Heart left ventricle (tissue), 16 donors: ENCODE data around the gene SH3GL3. TPM values are rescaled to one million over a fixed set of nuclear protein-coding genes. Genes with fewer than 3 reads are reported as not detected.

Source experiments
- ATAC-seq, 4 donors: fragments of 200-7000 bp; cut with Tn5 transposase; one replicate each; pipeline ENCODE4 v1.9.1; 2020 to 2022; ENCODE audit warnings: moderate library complexity in 4 of 4, mild to moderate bottlenecking in 3 of 4, moderate number of reproducible peaks in 1 of 4
- DNase-seq, 5 donors: peaks; one replicate each; pipeline ENCODE4 v3.0.0-alpha.2; 2020
- H3K27ac ChIP-seq, 12 donors: fragments of 200-600 bp; sonication (generic) in 4 of 12; one replicate each; pipeline versions ENCODE4 v1.5.0 to v1.8.0; 2016 to 2022; ENCODE audit warnings: mild to moderate bottlenecking in 2 of 12
- H3K27me3 ChIP-seq, 9 donors: fragments of 200-600 bp; sonication (generic) in 2 of 9; one replicate each; pipeline versions ENCODE4 v1.5.1 to v1.8.0; 2016 to 2022; ENCODE audit warnings: mild to moderate bottlenecking in 3 of 9
- H3K36me3 ChIP-seq, 9 donors: fragments of 200-600 bp; sonication (generic) in 2 of 9; one replicate each; pipeline versions ENCODE4 v1.5.0 to v1.8.0; 2018 to 2022; ENCODE audit warnings: mild to moderate bottlenecking in 2 of 9
- H3K4me1 ChIP-seq, 12 donors: fragments of 200-600 bp; sonication (generic) in 4 of 12; one replicate each; pipeline versions ENCODE4 v1.5.0 to v1.8.0; 2016 to 2022; ENCODE audit warnings: mild to moderate bottlenecking in 3 of 12
- H3K4me3 ChIP-seq, 12 donors: fragments of 200-600 bp; sonication (generic) in 4 of 12; one replicate each; pipeline versions ENCODE4 v1.5.0 to v1.8.0; 2017 to 2022; ENCODE audit warnings: mild to moderate bottlenecking in 9 of 12, moderate library complexity in 4 of 12
- H3K9me3 ChIP-seq, 12 donors: fragments of 200-600 bp; sonication (generic) in 4 of 12; one replicate each; pipeline versions ENCODE4 v1.5.0 to v1.8.0; 2016 to 2022; ENCODE audit warnings: mild to moderate bottlenecking in 1 of 12
- CTCF ChIP-seq, 12 donors: fragments of 200-600 bp; sonication (generic) in 4 of 12; IDR thresholded peaks; one replicate each; pipeline versions ENCODE4 v1.5.0 to v1.8.0; 2018 to 2022; ENCODE audit warnings: antibody characterized with exemption in 12 of 12, mild to moderate bottlenecking in 5 of 12
- POLR2A ChIP-seq, 2 donors: fragments of 450-650 bp; IDR thresholded peaks; one replicate each; pipeline ENCODE4 v1.6.1; 2017; ENCODE audit warnings: antibody characterized with exemption in 2 of 2, mild to moderate bottlenecking in 2 of 2, moderate library complexity in 2 of 2
- WGBS, 4 donors: extraction: QIAGEN DNeasy Blood & Tissue Kit in 2 of 4; methylation state at CpG; one replicate each; pipeline versions ENCODE4 v1.1.5 to v1.1.7; 2013 to 2018; 5-methylcytosine and 5-hydroxymethylcytosine counted together
- intact Hi-C, 10 donors: fragments of 100-400 bp; cut with DNase I; formaldehyde crosslinking; loops; one replicate each; pipeline versions ENCODE4 v1.11.1 to v1.14.2; 2022
- long read RNA-seq, 3 donors: library from polyadenylated mRNA; unstranded; transcript quantifications; one replicate each; pipeline ENCODE4 v2.0.0, GENCODE V29; 2020 to 2021
- polyA plus RNA-seq, 2 donors: library from polyadenylated mRNA; stranded (reverse); fragments of 200-250 nt; gene quantifications; one replicate each; pipeline ENCODE4 v1.2.3, GENCODE V29; 2013
- total RNA-seq, 9 donors: library from RNA; depleted of rRNA in 2 of 9; stranded (reverse); fragments of >200 nt in 2 of 9; fragmentation: NEBNext Ultra II Directional in 3 of 9; extraction: Animal tissue kit (Norgen Biotek cat#: 25700) in 3 of 9; gene quantifications; one replicate each; pipeline versions ENCODE4 v1.1.0 to v1.2.4, GENCODE V29; 2016 to 2023
- donor health status: ischemic (EF 13 %, LVEDD 7.1; RV severe dilation, severe dysfunction).
- donor health status: healthy with polysubstance abuse.
- donor health status: DM: no; HTN: yes; CAD: no.
- donor health status: DM: no; HTN: no; CAD: no.
- donor health status: ischemic (EF 25% LVEDD 6.9; RV normal size, moderate dysfunction).
- donor health status: ischemic (EF 25% LVEDD 5.7; RV mildly dilated, moderate dysfunction).
- donor health status: healthy.
- donor health status: DM: yes; HTN: yes; CAD: no.
- donor health status: ischemic (EF 35%, LVEDD 5.7; RV mildly dilated, moderate dysfunction).
- donor health status: nonischemic (EF 11% LVEDD 7.7; RV severe dilation, severe dysfunction).
- donor health status: DM: yes; HTN: yes; CAD: no.
- donor health status: PGD.
- donor health status: ischemic (EF 29% LVEDD 5.4; RV normal size, mild dysfunction).
- donor health status: nonischemic (EF 23%, LVEDD 6.1; RV moderate dilation, normal function).

SH3GL3 gene
- total RNA-seq (under 1 TPM in 1 of 9 donors, not detected in 8; 0.91 TPM), polyA plus RNA-seq (not detected)
- long read RNA-seq, donor 1, result 0 reads
- long read RNA-seq, donor 2, result 0 reads
- long read RNA-seq, donor 3, result 0 reads

DNA sequence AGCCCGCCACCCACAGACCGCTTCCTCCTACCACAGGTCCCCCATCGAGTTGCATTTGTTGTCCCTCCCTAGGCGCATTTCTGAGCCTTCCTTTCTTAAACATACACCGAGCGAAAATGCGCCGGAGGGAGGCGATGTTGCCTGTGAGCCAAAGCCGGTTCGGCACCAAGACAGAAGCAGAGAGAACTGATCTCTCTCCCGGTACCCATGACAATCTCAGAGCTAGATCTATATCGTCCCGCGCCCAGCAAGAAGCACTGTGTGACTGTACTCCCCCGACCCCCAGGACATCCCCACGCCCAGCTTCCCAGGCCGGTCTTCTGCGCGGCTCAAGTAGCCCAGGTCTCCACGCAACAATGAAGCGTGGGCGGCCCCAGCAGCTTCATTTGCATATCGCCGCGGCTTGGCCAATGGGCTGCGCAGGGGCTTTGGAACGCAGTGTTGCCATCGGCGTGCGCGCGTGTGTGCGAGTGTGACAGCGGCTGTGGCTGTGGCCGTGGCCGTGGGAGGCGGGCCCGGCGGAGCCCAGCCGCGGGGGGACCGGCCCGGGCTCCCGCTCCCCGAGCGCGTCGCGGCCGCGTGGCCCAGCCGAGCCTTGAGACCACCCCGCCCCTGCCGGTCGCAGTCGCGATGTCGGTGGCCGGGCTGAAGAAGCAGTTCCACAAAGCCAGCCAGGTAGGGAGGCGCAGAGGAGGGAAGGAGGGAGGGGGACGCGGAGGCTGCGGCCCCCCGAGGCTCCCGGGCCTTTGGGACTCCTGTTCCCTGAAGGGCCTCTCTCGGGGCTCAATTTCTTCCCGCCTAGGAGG lies at the start of gene SH3GL3:
Gene SH3GL3 (plus strand): TSS at position 438 of the 806 bp plus-strand sequence. CDS start 193 bp downstream, at position 631.
- Histone ChIP-seq H3K36me3 (no peaks in the 10 kb centered on the region), H3K27ac (no peak within 1 kb of the TSS), H3K9me3 (no peaks in the 10 kb centered on the region), H3K4me1 (peaks cover 0 to 16% (median 8%) of the 10 kb centered on the region in 12 donors), H3K4me3 (peak within 1 kb of the TSS; percentile 30 to 58 (median 48)), H3K27me3 (peaks cover 0 to 37% (median 12%) of the 10 kb centered on the region in 9 donors)
- TF ChIP-seq CTCF (IDR thresholded peaks at IDR 0.05), result peak in 6 of 12 donors; percentile 13 to 41 (median 17)
- no peak for TF ChIP-seq POLR2A (IDR thresholded peaks at IDR 0.05)
- ATAC-seq, result peak; percentile 85 to 98 (median 98)
- intact Hi-C loops, result no loop called here
- WGBS, 4 donors, result 1 to 2% (median 1%) methylated on average over 33 to 68 of the region's 68 CpGs
- peak; percentile 72 to 86 (median 82) for DNase-seq

DNA sequence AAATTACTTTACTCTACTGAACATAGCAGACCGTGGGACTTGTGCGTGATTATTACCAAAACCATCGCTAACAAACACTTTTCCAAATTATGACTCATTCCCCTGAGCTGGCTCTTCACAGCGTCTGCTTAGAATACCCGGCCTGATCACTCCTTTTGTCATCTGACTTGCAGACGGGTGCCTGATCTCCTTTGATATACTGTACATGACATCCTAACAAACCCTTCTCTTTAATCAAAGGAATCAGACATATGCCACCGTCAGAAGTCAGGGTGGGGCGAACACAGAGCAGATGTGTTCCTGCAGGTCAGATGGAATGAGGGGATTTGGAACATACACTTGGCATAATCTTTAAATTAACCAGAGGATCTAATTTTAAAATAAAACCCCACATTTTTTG lies 48.5 kb upstream of the SH3GL3 start:
- no peak for DNase-seq
- intact Hi-C loops, result no loop called here
- Histone ChIP-seq H3K27me3 (peaks cover 0 to 21% (median 0%) of the 10 kb centered on the region in 9 donors), H3K9me3 (no peaks in the 10 kb centered on the region), H3K4me1 (peaks cover 0 to 7% (median 0%) of the 10 kb centered on the region in 12 donors), H3K36me3 (no peaks in the 10 kb centered on the region), H3K27ac (no peak overlapping the region), H3K4me3 (no peak overlapping the region)
- TF ChIP-seq POLR2A (IDR thresholded peaks at IDR 0.05) (no peak), CTCF (IDR thresholded peaks at IDR 0.05) (no peak)
- ATAC-seq, result no peak
- WGBS, 4 donors, result 66 to 73% (median 70%) methylated on average over 8 of the region's 8 CpGs

DNA sequence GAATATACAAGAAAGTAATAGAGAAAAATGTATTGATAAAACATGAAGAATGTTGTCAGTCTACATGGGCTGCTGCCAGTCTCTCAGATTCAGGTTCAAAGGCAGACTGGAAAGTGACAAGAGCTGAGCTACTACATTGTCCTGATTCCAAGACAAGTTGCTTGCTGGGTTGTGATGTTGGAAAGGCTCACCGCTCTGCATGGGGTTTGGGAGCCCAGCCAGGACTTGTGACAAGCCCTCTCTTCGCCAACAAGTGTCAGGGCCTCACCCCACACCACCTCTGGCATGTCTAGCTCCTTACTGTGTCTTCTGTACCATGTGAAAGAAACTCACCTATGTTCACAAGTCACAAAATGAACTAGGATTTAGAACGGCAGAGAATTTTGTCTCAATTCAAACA lies 43.0 kb upstream of the SH3GL3 start:
- TF ChIP-seq CTCF (IDR thresholded peaks at IDR 0.05) (no peak), POLR2A (IDR thresholded peaks at IDR 0.05) (no peak)
- no peaks in the 10 kb centered on the region for H3K9me3 ChIP-seq
- ATAC-seq (peak; percentile 51 to 94 (median 81)), DNase-seq (peak in 3 of 5 donors; percentile 42 to 72 (median 58))
- peaks cover 0 to 7% (median 0%) of the 10 kb centered on the region in 9 donors for H3K27me3 ChIP-seq
- no peaks in the 10 kb centered on the region for H3K36me3 ChIP-seq
- no peak overlapping the region for H3K4me3 ChIP-seq
- H3K4me1 ChIP-seq, result peaks cover 0 to 5% (median 0%) of the 10 kb centered on the region in 12 donors
- intact Hi-C loops, result no loop called here
- 28 to 34% (median 30%) methylated on average over 3 of the region's 3 CpGs for WGBS, 4 donors
- no peak overlapping the region for H3K27ac ChIP-seq

DNA sequence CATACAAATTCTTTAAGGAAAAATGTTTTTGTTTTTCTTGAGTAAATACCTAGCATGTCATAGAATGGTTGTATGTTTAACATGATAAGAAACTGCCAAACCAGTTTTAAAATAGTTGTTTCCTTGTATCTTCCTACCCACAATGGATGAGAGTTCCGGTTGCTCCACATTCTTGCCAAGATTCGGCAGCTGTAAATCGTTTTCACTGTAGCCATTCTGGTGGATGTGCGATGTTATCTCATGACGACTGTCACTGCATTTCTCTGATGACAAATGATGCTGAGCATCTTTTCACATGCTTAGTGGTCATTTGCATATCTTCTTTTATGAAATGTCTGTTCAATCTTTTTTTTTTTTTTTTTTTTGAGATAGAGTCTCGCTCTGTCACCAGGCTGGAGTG lies 36.6 kb upstream of the SH3GL3 start:
- H3K4me1 ChIP-seq, result no peaks in the 10 kb centered on the region
- ATAC-seq, result no peak
- DNase-seq, result no peak
- intact Hi-C loops, result no loop called here
- no peaks in the 10 kb centered on the region for H3K36me3 ChIP-seq
- peaks cover 0 to 14% (median 0%) of the 10 kb centered on the region in 9 donors for H3K27me3 ChIP-seq
- TF ChIP-seq POLR2A (IDR thresholded peaks at IDR 0.05), result no peak
- TF ChIP-seq CTCF (IDR thresholded peaks at IDR 0.05), result no peak
- 59 to 73% (median 68%) methylated on average over 6 of the region's 6 CpGs for WGBS, 4 donors
- H3K9me3 ChIP-seq, result no peaks in the 10 kb centered on the region
- H3K27ac ChIP-seq, result no peak overlapping the region
- H3K4me3 ChIP-seq, result no peak overlapping the region
